Measurements from ENCODE around the gene ZBTB12.

The ZBTB12 gene

GRCh38 chr6:31922942-31923341, 21.1 kb upstream of the ZBTB12 start:
- in situ Hi-C loops (cut with MboI; ENCODE audit: low pct_unique_long_range_greater_than_20kb, low sequenced_read_pairs, unreplicated experiment) = no loop called here
- TF ChIP-seq, protein P1, sequence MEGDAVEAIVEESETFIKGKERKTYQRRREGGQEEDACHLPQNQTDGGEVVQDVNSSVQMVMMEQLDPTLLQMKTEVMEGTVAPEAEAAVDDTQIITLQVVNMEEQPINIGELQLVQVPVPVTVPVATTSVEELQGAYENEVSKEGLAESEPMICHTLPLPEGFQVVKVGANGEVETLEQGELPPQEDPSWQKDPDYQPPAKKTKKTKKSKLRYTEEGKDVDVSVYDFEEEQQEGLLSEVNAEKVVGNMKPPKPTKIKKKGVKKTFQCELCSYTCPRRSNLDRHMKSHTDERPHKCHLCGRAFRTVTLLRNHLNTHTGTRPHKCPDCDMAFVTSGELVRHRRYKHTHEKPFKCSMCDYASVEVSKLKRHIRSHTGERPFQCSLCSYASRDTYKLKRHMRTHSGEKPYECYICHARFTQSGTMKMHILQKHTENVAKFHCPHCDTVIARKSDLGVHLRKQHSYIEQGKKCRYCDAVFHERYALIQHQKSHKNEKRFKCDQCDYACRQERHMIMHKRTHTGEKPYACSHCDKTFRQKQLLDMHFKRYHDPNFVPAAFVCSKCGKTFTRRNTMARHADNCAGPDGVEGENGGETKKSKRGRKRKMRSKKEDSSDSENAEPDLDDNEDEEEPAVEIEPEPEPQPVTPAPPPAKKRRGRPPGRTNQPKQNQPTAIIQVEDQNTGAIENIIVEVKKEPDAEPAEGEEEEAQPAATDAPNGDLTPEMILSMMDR (IDR thresholded peaks at IDR 0.05; ENCODE audit: extremely low read depth, insufficient read depth, missing control alignments) = peak; percentile 41
- DNase-seq (ENCODE audit: low spot score) = no peak

DNA sequence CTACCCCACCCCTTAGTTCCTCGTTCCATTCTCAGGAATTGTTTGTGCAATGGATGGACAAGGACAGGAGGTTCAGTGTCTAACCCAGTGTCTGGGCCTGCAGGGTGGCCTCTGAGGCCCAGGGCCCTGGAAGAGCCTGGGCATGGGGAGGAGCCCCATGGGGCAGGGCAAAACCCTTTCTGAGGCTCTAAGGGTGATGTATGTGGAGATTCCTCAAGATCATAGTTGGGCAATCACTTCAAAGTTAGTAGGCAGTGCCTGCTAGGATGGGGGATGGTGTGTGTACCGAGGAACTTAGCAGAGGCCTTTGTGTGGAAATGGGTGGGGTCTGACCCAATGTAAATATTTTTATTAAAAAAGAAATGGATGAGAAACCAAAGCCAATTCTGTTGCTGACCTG, 18.9 kb upstream of the ZBTB12 start:
- no peak for DNase-seq (ENCODE audit: low spot score)
- in situ Hi-C loops (cut with MboI; ENCODE audit: low pct_unique_long_range_greater_than_20kb, low sequenced_read_pairs, unreplicated experiment) = no loop called here
- TF ChIP-seq, protein P1 (IDR thresholded peaks at IDR 0.05; ENCODE audit: extremely low read depth, insufficient read depth, missing control alignments) = no peak

GRCh38 chr6:31919624-31920303, 17.9 kb upstream of the ZBTB12 start:
- TF ChIP-seq, protein P1 (IDR thresholded peaks at IDR 0.05; ENCODE audit: extremely low read depth, insufficient read depth, missing control alignments) = no peak
- in situ Hi-C loops (cut with MboI; ENCODE audit: low pct_unique_long_range_greater_than_20kb, low sequenced_read_pairs, unreplicated experiment) = no loop called here
- no peak for DNase-seq (ENCODE audit: low spot score)

DNA sequence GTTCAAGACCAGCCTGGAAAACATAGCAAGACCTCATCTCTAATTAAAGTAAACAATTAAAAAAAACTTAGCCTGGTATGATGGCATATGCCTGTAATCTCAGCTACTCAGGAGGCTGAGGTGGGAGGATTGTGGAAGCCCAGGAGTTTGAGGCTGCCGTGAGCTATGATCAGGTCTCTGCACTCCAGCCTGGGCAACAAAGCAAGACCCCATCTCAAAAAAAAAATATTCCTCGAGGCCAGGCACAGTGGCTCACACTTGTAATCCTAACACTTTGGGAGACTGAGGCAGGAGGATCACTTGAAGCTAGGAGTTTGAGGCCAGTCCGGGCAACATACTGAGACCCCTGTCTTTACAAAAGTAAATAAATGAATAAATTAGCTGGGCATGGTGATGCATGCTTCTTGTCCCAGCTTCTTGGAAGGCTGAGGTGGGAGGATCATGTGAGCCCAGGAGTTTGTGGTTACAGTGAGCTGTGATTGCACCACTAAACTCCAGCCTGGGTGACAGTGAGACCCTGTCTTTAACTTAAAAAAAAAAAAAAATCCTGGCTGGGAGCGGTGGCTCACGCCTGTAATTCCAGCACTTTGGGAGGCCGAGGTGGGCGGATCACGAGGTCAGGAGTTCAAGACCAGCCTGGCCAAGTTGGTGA, 16.3 kb upstream of the ZBTB12 start:
- DNase-seq (ENCODE audit: low spot score) = no peak
- TF ChIP-seq, protein P1 (IDR thresholded peaks at IDR 0.05; ENCODE audit: extremely low read depth, insufficient read depth, missing control alignments) = no peak
- in situ Hi-C loops (cut with MboI; ENCODE audit: low pct_unique_long_range_greater_than_20kb, low sequenced_read_pairs, unreplicated experiment) = no loop called here

DNA sequence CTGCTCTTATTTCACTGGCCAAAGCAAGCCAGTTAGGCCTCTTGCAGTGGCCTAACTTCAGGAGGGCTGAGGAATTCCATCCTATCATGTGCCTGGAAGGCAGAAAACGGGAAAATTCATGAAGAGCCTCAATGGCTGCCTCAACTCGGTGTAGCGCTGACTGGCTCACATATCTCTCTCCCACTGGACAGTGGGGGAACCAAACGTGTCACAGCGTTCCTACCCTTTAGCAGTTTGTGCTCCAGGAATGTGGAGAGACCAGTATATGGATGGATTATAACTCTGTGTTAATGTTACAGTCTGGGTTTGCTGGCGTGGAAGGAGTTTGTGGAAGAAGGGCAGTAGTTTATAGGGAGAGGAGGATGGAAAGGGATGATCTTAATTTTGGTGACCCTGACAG, 13.9 kb upstream of the ZBTB12 start:
- in situ Hi-C loops (cut with MboI; ENCODE audit: low pct_unique_long_range_greater_than_20kb, low sequenced_read_pairs, unreplicated experiment) = no loop called here
- TF ChIP-seq, protein P1 (IDR thresholded peaks at IDR 0.05; ENCODE audit: extremely low read depth, insufficient read depth, missing control alignments) = no peak
- no peak for DNase-seq (ENCODE audit: low spot score)

DNA sequence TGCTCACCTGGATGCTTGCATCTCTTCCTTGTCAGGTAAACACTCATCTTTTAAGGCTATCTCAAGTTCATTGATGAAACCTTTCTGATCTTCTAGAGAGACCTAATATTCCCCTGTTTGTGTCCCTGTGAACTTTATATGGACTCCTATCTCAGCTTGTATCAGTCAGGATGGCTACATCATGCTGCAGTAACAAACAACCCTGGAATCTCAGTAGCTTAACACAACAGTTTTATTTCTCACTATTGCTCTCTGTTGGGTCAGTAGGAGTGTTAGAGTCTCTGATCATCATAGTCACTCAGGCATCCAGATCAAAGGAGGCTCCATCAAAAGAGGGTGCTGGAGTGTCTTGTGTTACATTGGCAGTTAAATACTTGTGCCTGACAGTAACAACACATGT, 13.5 kb upstream of the ZBTB12 start:
- TF ChIP-seq, protein P1 (IDR thresholded peaks at IDR 0.05; ENCODE audit: extremely low read depth, insufficient read depth, missing control alignments) = no peak

More for the DNA sequence above, 13.5 kb upstream of the ZBTB12 start:
- in situ Hi-C loops (cut with MboI; ENCODE audit: low pct_unique_long_range_greater_than_20kb, low sequenced_read_pairs, unreplicated experiment) = no loop called here
- no peak for DNase-seq (ENCODE audit: low spot score)
